Astrocyte (in vitro differentiated cells and primary cell): ENCODE measurements around the gene MAPK10.

Experiments used
- EZH2 ChIP-seq: IDR thresholded peaks from 2 replicates; pipeline ENCODE4 v1.6.1; 2012; ENCODE audit warnings: mild to moderate bottlenecking, low read length, inconsistent platforms; ENCODE audit not compliant: insufficient read depth
- TF ChIP-seq, protein P1 (sequence below): IDR thresholded peaks from 2 replicates; pipeline ENCODE4 v1.5.1; 2011; ENCODE audit warnings: low read depth, mild to moderate bottlenecking, inconsistent platforms, low read length, moderate library complexity; ENCODE audit not compliant: insufficient read depth

DNA sequence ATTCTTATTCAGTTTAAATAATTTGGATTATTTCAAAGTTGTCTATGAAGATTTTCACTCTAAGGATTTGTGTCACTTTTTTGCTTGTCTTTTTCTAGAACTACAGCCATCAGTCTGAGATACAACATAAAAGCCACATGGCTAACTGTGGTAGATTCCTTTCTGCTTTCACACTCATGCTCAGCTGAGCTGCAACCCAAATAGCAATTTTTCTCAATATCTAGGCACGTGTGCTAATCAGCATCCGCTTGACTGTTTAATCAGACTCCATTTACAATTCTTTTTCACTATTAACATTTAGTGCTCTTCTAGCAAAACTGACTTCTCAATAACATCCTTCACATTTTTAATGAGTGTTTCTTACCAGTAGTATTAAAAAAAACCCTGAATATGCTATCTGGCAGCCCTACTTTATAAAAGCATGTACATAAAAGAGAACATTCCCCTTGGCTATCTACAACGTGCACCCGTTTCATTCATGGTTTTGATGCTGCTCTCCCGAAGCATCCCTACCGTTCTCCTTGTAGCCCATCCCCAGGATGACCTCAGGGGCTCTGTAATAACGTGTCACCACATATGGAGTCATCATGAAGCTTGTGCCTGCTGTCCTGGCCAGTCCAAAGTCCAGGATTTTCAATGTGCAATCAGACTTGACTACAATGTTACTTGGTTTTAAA, 259.2 kb downstream of the MAPK10 start:
- TF ChIP-seq, protein P1, sequence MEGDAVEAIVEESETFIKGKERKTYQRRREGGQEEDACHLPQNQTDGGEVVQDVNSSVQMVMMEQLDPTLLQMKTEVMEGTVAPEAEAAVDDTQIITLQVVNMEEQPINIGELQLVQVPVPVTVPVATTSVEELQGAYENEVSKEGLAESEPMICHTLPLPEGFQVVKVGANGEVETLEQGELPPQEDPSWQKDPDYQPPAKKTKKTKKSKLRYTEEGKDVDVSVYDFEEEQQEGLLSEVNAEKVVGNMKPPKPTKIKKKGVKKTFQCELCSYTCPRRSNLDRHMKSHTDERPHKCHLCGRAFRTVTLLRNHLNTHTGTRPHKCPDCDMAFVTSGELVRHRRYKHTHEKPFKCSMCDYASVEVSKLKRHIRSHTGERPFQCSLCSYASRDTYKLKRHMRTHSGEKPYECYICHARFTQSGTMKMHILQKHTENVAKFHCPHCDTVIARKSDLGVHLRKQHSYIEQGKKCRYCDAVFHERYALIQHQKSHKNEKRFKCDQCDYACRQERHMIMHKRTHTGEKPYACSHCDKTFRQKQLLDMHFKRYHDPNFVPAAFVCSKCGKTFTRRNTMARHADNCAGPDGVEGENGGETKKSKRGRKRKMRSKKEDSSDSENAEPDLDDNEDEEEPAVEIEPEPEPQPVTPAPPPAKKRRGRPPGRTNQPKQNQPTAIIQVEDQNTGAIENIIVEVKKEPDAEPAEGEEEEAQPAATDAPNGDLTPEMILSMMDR: no peak
- TF ChIP-seq EZH2: no peak
